ENCODE data around the gene PTGR3.

The PTGR3 gene

DNA sequence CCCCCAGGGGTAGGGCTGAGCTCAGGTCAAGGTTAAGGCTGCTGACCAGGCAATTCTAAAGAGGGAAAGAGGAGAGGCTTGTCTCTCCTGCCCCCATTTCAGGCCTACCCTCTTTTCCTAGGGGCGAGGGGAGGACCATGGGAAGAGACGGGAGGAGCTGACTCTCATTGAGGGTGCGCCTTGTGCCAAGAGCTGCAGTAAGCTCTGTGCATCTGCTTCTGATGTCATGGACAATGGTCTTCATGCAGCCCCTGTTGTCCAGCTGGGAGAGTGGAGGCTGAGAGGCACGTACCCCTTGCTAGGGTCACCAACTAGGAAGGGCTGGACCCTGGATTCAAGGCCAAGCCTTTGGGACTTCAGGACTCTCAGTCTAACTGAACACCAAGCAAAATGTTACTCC, 45.2 kb downstream of the PTGR3 start:
- Mint-ChIP-seq H3K27ac (no peak overlapping the region), H3K4me3 (no peak overlapping the region), H3K4me1 (peaks cover 11% of the 10 kb centered on the region), H3K9me3 (no peaks in the 10 kb centered on the region), H3K36me3 (no peaks in the 10 kb centered on the region)
- no peak for DNase-seq (ENCODE audit: low spot score in 2 of 2)
- no peak for ATAC-seq

DNA sequence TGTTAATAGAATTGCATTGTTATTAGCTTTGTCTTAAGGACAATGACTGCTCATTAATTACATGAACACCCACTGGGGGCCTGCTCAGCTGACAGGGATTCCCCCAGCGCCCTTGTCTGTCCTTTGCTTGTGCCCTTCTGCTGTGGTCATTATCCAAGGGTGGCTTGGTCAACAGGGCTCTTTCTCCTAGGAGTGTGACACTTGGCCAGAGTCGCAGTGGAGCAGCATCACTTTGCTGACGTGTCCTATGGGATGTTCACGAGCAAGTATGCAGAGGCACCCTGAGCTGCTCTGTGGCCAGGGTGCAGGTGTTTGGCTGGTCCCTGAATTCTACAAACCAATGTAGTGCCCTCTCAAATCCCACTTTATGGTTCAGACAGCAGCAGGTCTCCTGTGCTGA, 46.0 kb downstream of the PTGR3 start:
- ATAC-seq = no peak

DNA sequence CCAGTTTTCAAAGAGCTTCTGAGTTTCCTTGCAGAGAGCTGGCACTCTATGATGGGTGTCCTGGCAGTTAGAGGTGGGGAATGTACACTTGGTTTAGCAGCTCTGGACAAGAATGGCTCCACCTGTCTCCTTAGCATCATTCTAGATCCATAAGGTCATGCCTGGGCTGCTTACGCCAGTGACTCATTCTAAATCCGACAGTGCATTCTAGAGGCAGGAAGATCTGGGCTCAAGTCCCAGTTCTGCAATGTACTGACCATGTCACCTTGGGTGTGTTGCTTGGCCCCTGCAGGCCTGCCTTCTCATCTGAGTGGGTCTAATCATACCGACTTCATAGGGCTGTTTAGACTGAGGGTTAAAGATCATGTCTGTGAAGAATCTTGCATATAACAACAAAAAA, 46.5 kb downstream of the PTGR3 start:
- Mint-ChIP-seq H3K9me3 (no peaks in the 10 kb centered on the region), H3K36me3 (no peaks in the 10 kb centered on the region), H3K4me3 (no peak overlapping the region), H3K27ac (no peak overlapping the region), H3K4me1 (peaks cover 11% of the 10 kb centered on the region)
- ATAC-seq (no peak), DNase-seq (ENCODE audit: low spot score in 2 of 2) (no peak)

More for the DNA sequence above, 46.0 kb downstream of the PTGR3 start:
- no peaks in the 10 kb centered on the region for H3K9me3 Mint-ChIP-seq
- peaks cover 11% of the 10 kb centered on the region for H3K4me1 Mint-ChIP-seq
- H3K36me3 Mint-ChIP-seq = no peaks in the 10 kb centered on the region
- no peak for DNase-seq (ENCODE audit: low spot score in 2 of 2)
- no peak overlapping the region for H3K4me3 Mint-ChIP-seq
- H3K27ac Mint-ChIP-seq = no peak overlapping the region

DNA sequence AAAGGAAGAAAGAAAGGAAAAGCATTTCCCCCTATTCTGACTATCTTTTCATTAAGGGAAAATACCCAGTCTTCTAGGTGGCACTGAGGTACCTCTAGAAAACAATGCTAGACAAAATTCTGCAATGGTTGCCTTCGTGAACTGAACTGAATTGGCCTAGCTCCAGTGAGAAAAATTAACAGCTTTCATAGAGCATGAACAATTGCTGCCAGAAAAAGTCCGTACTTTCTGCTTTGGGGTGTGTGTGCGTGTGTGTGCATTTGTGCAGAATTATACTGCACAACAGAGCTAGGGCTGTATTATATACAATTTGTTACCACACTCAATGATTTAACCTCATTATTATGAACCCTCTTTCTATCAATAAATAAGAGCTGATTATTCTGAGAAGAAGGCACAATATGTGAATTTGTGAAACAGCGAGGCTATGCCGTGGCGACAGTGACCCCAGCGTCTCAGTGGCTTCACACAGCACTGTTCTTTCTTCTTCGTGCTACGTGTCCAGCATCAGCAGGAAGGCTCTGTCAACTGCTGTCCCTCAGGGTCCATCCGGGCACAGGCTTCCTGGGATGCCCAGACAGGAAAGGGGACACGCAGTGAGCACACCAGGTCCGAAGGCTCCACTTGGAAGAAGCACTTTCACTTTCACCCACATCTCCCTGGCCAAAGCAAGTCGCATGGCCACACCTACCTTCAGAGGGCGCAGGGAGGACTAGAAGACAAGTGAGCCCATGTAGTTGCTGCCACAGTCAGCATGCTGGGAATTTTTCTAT, 47.5 kb downstream of the PTGR3 start:
- Mint-ChIP-seq H3K36me3 (no peaks in the 10 kb centered on the region), H3K9me3 (no peaks in the 10 kb centered on the region), H3K27ac (no peak overlapping the region), H3K4me3 (peak overlapping the region; percentile 60), H3K4me1 (peaks cover 11% of the 10 kb centered on the region)
- no peak for ATAC-seq
- DNase-seq (ENCODE audit: low spot score in 2 of 2) = peak in 1 of 2 donors; percentile 48

DNA sequence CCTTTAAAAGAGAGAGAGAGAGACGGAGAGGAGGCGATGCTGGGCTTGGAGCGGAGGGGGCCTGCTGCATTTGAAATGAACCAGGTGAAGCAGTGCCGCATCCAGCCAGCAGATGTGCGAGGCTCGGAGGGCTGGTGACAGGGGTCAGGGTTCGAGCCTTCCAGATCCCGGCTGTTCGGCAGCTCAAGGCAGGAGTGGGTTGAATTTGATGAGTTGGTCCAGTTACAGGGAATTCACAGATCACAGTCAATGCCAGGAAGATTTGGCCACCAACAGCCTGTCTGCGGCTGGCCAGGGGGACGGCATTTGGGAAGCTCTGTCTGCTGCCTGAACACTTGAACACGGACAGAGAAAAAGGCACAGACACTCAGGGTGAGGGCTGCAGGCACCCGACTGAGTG, 48.6 kb downstream of the PTGR3 start:
- Mint-ChIP-seq H3K4me1 (peaks cover 11% of the 10 kb centered on the region), H3K4me3 (no peak overlapping the region), H3K27ac (no peak overlapping the region), H3K36me3 (no peaks in the 10 kb centered on the region), H3K9me3 (no peaks in the 10 kb centered on the region)
- ATAC-seq (no peak), DNase-seq (ENCODE audit: low spot score in 2 of 2) (no peak)

DNA sequence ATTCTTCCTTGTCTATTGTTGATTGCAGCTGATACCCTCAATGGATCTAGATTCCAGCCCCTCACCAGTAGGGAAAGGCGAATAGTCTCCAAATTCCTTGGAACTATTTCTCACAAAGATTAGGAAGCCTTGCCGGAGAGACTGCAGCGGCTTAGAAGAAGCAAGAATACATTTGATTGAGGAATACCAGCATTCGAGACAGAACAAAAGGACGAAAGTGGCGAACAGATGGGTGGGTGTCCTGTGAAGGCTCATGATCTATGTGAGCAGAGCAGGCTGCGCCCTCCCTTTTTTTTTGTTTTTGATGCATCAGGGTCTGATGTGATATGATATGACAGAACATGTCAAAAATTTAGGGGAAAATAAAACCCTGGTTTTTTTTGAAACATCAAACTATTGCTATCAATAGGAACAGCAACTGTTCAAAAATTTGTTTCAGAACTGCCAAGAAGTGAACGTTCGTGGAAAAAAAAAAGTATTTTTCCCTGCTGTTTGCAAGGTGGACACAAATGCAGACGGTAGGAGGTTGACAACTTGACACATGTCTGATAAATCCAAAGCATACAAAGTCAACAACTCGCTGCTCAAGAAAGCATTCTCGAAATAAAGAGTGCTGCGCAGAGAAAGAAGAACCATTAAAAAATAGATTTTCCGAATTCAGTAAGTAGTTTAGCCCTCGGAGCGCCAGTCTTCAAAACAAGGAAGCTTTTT, 49.1 kb downstream of the PTGR3 start:
- DNase-seq (ENCODE audit: low spot score in 2 of 2) (no peak), ATAC-seq (no peak)
- Mint-ChIP-seq H3K9me3 (no peaks in the 10 kb centered on the region), H3K4me1 (peaks cover 11% of the 10 kb centered on the region), H3K36me3 (no peaks in the 10 kb centered on the region), H3K27ac (no peak overlapping the region), H3K4me3 (no peak overlapping the region)

DNA sequence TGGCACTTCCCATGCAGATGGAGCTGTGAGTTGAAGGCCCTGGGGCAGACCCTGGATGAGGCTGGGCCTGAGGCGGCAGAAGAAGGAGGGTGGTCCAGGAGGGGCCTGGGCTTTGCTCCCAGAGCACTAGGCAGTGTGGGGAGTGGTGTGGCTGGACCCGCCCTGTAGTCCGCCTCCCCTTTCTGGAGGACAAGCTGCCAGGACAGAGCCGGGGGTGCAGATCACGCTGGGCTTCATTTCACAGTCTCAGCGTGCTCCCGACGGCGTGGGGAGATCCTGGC, 49.8 kb downstream of the PTGR3 start:
- Mint-ChIP-seq H3K27ac (no peak overlapping the region), H3K9me3 (no peaks in the 10 kb centered on the region), H3K4me1 (peaks cover 11% of the 10 kb centered on the region), H3K36me3 (no peaks in the 10 kb centered on the region), H3K4me3 (no peak overlapping the region)
- ATAC-seq (no peak), DNase-seq (ENCODE audit: low spot score in 2 of 2) (peak in 1 of 2 donors; percentile 26)
